ENCODE results near the gene PTH1R.

PTH1R gene

DNA sequence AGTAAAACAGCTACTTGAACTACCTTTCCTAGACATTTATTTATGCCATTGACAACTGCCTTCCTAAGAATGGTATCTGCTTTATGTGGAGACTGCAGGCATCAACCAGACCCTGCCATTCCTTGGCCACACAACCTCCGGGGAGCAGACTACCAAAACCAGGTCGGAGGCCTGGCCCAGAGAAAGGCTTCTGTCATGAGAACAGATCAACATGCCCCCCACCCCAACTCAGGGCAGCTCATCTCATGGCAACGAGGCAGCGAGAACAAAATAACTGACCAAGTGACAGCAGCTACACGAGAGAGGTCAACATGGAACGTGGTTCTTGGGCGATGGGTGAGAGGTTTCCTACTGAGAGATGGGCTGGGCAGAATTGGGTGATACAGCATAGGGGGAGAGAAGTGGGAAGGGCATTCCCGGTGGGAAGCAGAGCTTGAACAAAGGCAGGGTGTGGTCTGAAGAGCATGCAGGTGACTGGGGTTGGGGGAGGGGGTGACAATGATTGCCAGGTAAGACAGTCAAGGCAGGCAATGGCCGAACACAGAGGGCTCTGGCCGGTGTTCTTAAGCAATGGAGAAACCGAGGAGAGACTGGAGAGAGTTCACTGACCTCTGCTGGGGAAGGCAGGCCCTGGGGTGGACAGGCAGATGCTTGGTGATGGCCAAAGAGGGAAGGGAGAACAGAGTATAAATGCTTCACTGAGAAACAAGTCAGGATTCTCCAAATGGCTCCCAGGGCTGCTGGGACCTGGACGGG is 65.1 kb downstream of the PTH1R start:
- in situ Hi-C loops (cut with MboI; ENCODE audit: low sequenced_read_pairs), result no loop called here

DNA sequence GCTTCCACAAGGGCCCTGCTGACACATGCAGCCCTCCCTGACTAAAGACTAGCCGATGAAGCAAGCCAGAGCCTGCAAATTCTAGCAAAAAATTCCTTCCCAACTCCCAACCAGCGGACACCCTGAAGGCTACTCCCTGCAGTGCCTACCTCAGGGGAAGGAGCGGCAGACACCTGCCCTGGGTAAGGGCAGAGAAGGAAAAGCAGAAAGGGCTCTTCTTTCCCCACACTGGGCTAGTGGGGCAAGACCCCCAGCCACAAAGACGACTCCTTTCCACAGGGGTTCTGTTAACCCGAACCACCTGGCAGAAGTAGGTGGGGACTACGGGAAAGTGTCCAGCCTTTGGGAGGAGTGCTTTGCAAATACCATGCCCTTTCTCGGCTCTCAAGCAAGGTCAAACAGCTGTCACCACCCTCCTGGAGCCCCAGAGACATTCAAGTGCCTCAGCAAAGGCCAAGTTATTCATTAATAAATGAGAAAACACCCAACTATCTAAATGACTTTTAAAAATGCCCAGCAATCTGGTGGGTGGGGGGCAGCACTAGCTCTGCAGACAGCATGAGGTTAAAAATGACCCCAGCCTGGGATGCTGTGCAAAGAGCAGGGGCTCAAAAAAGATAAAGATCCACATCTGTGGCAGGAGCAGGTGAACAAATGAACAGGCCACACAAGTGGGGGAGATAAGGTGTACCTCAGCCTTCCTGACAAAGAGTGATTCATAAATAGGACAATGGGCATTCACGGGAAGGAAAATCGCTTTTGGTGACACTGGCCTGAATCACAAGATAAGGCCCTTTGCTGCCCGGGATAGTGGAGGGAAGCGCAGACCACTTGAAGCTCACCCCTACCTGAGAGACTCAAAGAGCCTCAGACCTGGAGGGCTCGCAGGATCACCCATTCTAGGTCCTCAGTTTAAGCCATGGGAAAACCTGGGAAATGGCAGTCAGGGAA is 66.0 kb downstream of the PTH1R start:
- in situ Hi-C loops (cut with MboI; ENCODE audit: low sequenced_read_pairs), result no loop called here

DNA sequence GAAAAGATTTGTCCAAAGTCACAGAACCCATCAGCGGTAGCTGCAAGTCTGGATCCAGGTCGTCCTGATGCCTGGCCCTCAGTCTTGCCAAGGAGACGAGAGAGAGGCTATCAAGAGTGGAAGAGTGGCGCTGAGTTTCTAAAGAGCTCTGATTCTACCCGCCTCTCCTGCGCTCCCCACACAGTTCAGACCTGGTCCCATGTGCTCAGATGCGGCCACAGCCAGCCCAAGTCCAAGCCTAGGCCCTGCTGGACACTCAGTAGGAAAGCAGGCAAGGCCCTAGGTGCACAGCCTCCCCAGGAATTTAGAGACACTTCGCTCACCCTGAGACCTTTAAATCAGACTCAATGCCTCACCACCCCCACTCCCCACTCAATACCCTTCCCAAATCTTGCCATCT is 66.7 kb downstream of the PTH1R start:
- in situ Hi-C loops (cut with MboI; ENCODE audit: low sequenced_read_pairs), result no loop called here

DNA sequence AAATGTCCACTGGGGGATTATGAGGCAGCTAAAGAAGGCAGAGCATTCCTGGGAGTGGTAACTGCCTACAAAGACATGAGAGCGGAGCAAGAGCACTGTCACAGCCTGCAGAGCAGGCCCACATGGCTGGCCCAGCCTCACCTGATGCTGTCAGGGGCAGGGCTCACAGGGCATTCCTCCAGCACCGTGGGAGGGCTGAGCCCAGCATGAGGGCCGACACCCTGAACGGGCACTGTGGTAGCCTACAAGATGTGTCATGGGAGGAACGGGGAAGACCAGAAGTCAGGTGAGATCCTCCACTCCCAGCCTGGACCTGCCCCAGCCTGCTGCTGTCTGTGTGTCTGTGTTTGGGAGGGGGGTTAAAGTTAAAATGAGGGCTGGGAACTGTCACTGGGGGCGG is 68.9 kb downstream of the PTH1R start:
- in situ Hi-C loops (cut with MboI; ENCODE audit: low sequenced_read_pairs), result no loop called here

DNA sequence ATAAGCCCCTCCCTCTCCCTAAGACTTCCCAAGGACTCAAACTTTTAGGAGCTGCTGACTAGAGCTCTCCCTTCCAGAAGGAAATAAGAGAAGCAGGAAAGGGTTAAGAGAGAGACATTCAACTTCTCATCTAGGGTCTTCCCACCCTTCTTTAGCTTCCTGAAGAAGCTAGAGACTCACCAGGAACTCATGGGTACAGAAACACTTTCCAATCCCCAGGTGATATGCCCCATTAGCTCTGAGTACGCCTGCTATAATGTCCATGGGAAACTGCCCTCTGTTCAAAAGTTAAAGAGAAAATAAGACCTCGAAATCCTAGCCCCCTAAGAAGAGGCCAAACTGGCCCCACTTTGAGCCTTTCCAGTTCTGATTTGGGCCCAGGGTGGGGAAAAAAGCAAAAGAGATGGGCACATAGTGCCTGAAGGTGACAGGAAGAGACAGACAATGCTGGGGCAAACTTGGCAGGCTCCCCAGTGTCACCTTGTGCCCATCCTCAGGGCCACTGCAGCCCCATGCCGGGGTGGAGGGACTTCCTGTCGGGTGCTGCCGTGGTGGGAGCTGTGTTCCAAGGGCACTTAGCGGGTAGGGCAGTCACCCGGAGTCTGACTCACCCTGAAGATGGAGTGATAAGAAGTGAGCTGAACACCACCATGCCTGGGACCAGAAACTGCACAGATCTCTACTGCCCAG is 69.5 kb downstream of the PTH1R start:
- in situ Hi-C loops (cut with MboI; ENCODE audit: low sequenced_read_pairs), result no loop called here

DNA sequence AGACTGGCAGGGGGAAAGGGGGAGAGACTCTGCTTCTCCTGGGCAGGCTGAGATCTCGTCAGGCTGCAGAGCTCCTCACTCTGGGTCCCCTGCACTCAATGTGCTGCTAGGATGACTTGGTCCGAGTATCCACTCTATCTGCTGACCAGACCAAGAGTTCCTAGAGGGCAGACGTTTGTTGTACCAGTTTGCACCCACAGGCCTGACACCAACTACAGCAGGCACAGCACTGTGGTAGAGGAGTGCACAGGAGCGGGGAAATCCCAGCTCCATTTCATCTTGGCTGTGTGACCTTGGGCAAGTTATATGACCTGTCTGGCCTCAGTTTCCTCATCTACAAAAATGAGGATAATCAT is 70.0 kb downstream of the PTH1R start:
- in situ Hi-C loops (cut with MboI; ENCODE audit: low sequenced_read_pairs), result no loop called here

DNA sequence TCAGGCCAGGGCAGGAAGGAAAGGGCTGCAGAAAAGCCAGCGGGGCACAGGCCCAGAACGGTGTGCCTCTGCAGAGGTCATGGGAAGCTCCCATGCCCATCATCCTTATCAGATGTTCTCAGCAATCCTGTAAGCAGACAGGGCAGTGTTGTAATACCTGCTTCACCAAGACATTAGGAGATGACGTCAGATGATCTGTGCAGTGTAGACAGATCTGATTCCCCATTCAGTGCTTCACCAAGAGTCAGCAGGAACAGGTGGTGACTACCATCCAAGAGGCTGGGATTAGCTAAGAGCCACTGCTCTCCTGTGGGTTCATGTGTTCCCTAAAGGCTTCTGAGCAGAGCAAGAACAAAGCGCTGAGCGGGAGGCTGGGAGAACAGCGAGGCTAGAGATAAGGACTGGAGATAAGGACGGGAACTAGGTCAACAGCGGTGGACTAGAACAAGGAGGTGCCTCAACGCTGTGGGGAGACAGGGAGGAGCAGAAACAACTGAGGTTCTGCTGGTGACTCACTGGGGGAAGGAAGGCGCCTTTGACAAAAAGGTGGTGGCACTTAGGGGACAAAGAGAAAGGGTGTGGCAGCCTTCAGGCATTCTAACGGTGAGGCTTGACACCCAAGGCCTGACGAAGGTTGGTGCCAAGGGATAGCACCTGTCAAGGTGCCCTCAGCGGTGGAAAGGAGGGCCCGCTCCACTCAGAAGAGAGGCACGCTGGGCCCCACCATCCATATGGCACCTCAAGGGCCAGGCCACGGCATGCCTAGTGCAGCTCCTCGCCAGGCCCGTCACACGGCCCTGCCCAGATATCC is 70.7 kb downstream of the PTH1R start:
- in situ Hi-C loops (cut with MboI; ENCODE audit: low sequenced_read_pairs), result no loop called here

DNA sequence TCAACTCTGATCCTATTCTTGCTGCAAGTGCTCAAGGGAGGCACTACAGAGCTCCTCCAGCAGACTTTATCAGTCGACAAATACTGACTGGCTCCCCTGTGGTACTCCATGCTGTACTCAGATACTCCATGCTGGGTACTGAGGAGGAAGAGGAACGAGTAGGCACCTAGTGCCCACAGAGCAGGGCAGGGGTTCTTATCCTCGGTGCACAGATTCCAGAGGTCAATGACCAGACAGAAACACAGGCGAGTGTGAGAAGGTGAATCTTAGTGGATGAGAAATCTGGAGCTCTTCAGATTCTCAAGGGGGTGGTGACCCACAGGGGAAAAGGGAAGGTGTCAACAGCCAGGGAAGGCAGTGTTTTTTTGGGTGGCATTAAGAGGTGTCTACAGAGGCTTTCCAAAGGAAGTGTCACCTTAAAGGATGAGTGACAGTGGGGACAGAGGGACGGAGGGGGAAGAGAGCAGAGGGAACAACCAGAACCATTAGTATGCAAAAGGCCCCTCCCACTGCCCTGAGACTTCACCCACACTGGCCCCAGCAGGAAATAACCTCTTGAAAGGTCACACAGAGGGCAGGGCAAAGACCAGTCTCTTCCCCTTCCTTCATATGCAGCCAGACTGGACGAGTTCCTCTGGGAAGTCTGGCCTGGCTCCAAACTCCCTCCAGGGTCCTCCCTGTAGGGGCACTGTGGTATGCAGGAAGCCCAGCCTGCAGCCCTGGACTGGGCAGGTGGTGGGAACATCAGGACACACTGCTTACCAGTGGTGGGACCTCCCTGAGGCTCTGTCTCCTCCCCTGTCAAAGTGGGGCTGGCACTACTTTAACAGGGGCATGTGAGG is 71.5 kb downstream of the PTH1R start:
- in situ Hi-C loops (cut with MboI; ENCODE audit: low sequenced_read_pairs), result no loop called here

DNA sequence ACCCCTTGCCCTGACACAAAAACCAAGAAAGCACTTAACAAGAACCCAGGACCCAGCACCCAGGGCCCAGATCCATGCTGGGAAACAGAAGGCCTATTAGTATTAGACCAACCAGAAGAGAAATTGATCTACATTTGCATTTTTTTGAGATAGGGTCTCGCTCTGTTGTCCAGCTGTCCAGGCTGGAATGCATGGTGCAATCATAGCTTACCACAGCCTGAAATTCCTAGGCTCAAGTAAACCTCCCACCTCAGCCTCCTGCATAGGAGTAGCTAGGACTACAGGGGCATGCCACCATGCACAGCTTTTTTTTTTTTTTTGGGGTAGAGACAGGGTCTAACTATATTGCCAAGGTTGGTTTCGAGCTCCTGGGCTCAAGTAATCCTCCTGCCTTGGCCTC is 72.7 kb downstream of the PTH1R start:
- in situ Hi-C loops (cut with MboI; ENCODE audit: low sequenced_read_pairs), result no loop called here

DNA sequence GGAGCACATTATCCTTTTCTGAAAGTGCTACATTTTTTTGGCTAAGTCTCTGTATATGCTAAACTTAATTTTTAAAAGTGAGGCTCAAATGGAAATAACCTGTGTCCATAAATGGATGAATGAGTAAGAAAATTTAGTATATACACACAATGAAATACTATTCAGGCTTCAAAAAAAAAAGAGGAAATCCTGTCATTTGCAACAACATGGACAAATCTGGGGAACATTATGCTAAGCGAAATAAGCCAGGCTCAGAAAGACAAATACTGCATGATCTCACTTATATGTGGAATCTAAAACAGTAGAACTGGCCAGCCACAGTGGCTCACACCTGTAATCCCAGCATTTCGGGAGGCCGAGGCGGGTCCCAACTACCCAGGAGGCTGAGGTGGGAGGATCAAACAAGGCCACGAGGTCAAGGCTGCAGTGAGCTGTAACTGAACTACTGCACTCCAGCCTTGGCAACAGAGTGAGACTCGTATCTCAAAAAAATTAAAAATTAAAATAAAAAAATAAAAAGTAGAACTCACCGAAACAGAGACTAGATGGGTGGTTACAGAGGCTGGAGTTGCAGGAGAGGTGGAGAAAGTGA is 73.2 kb downstream of the PTH1R start:
- in situ Hi-C loops (cut with MboI; ENCODE audit: low sequenced_read_pairs), result no loop called here

DNA sequence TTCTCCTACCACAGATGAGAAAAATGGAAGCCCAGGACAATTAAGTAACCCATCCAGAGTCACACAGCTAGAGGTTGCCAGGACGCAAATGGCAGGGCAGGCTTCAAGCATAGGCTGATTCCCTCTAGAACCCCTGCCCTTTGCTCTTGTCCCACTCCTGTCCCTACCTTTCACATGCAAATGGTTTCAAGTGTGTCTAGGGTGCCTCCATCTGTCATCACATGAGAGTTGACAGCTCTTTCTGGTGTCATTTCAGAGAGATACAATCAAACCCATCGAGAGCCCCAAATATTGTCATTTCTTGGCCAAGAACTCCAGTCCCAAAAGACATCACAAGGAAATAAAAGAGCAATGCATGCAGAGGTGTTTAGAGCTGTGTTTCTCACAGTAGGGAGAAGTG is 75.3 kb downstream of the PTH1R start:
- in situ Hi-C loops (cut with MboI; ENCODE audit: low sequenced_read_pairs), result no loop called here

Measured in HL-60/S4 treated with retinoic acid at 250 ng/mL for 4 days and 3 days (cell line).